Spleen (tissue), 11 donors: Measurements from ENCODE around the gene ETFRF1. TPM values are rescaled to one million over a fixed set of nuclear protein-coding genes. Genes with fewer than 3 reads are reported as not detected.

Source experiments
- DNase-seq: peaks from one replicate; pipeline ENCODE4 v3.0.0-alpha.2; 2020
- H3K27ac ChIP-seq, 8 donors: fragments of 200-600 bp; sonication (generic) in 7 of 8; 1 replicate in 4 of 8; 2 replicates in 4 of 8; pipeline versions ENCODE4 v1.5.0 to v1.8.0; 2016 to 2021; ENCODE audit warnings: inconsistent platforms in 4 of 8, mild to moderate bottlenecking in 4 of 8, moderate library complexity in 1 of 8
- H3K27me3 ChIP-seq, 7 donors: fragments of 200-600 bp; sonication (generic) in 6 of 7; replicated peaks in 1 of 7; 1 replicate in 4 of 7; 2 replicates in 3 of 7; pipeline versions ENCODE4 v1.5.0 to v1.8.0; 2016 to 2021; ENCODE audit warnings: inconsistent platforms in 3 of 7, mild to moderate bottlenecking in 1 of 7
- H3K36me3 ChIP-seq, 6 donors: fragments of 200-600 bp; sonication (generic) in 5 of 6; 1 replicate in 4 of 6; 2 replicates in 2 of 6; pipeline versions ENCODE4 v1.5.0 to v1.8.0; 2016 to 2021; ENCODE audit warnings: inconsistent platforms in 2 of 6
- H3K4me1 ChIP-seq, 6 donors: fragments of 200-600 bp; sonication (generic) in 5 of 6; 1 replicate in 3 of 6; 2 replicates in 3 of 6; pipeline versions ENCODE4 v1.5.0 to v1.8.0; 2016 to 2021; ENCODE audit warnings: inconsistent platforms in 3 of 6
- H3K4me3 ChIP-seq, 8 donors: fragments of 200-600 bp; sonication (generic) in 7 of 8; 1 replicate in 4 of 8; 2 replicates in 4 of 8; pipeline versions ENCODE4 v1.5.0 to v1.8.0; 2016 to 2021; ENCODE audit warnings: inconsistent platforms in 4 of 8, mild to moderate bottlenecking in 4 of 8, moderate library complexity in 2 of 8
- H3K9me3 ChIP-seq, 8 donors: fragments of 200-600 bp; sonication (generic) in 7 of 8; 1 replicate in 4 of 8; 2 replicates in 4 of 8; pipeline versions ENCODE4 v1.5.0 to v1.8.0; 2016 to 2021; ENCODE audit warnings: inconsistent platforms in 4 of 8
- POLR2A ChIP-seq, 3 donors: fragments of 450-650 bp; IDR thresholded peaks; one replicate each; pipeline ENCODE4 v1.5.1; 2017; ENCODE audit warnings: antibody characterized with exemption in 3 of 3, mild to moderate bottlenecking in 1 of 3
- POLR2AphosphoS5 ChIP-seq, 3 donors: sonication (generic); formaldehyde crosslinking; IDR thresholded peaks; one replicate each; pipeline ENCODE4 v1.5.1; 2017; ENCODE audit warnings: antibody characterized with exemption in 3 of 3
- WGBS, 5 donors: extraction: QIAGEN DNeasy Blood & Tissue Kit in 3 of 5; methylation state at CpG; one replicate each; pipeline versions ENCODE4 v1.1.5 to v1.1.7; 2013 to 2018; 5-methylcytosine and 5-hydroxymethylcytosine counted together
- intact Hi-C: fragments of 100-400 bp; cut with DNase I; formaldehyde crosslinking; loops from one replicate; pipeline ENCODE4 v1.15.0; 2023; ENCODE audit warnings: low total_unique reads
- polyA plus RNA-seq, 3 donors: library from polyadenylated mRNA; stranded (reverse); fragments of 200-250 nt; gene quantifications; one replicate each; pipeline ENCODE4 v1.2.1, GENCODE V29; 2013
- total RNA-seq, 7 donors: library from RNA; depleted of rRNA in 3 of 7; stranded (reverse); fragments of >200 nt in 3 of 7; fragmentation: NEBNext Ultra II Directional in 4 of 7; extraction: Animal tissue kit (Norgen Biotek cat#: 25700) in 4 of 7; gene quantifications; one replicate each; pipeline versions ENCODE4 v1.1.0 to v1.2.1, GENCODE V29; 2016 to 2021
- TF ChIP-seq, protein P1 (sequence below), 11 experiments: fragments of 200-600 bp in 7 of 11; fragments of 450-650 bp in 4 of 11; sonication (generic) in 4 of 11; IDR thresholded peaks in 8 of 11; conservative IDR thresholded peaks in 3 of 11; 1 replicate in 7 of 11; 2 replicates in 4 of 11; pipeline versions ENCODE4 v1.4.0 to v1.8.0; 2016 to 2021; ENCODE audit warnings: antibody characterized with exemption in 11 of 11, inconsistent platforms in 4 of 11, mild to moderate bottlenecking in 1 of 11
- donor health status: healthy with polysubstance abuse.
- donor health status: DM: no; HTN: no; CAD: no; lungs with moderate emphysema.
- donor health status: DM: no; HTN: no; CAD: no.
- donor health status: Bipolar disorder and iron deficiency.
- donor health status: healthy.
- donor health status: DM: no; HTN: no; CAD: no.
- donor health status: DM: yes; HTN: yes; CAD: no.

ETFRF1 gene
- total and polyA plus RNA-seq, 10 donors: 17.2 to 50.0 (median 23.9) TPM

- WGBS, 5 donors: 74 to 81% (median 75%) methylated on average over 5 of the region's 5 CpGs
- intact Hi-C loops: no loop called here
- Histone ChIP-seq H3K27ac (no peak overlapping the region), H3K4me3 (no peak overlapping the region), H3K4me1 (peaks cover 0 to 26% (median 11%) of the 10 kb centered on the region in 6 donors), H3K9me3 (no peaks in the 10 kb centered on the region), H3K27me3 (no peaks in the 10 kb centered on the region), H3K36me3 (no peaks in the 10 kb centered on the region)
- TF ChIP-seq POLR2A (IDR thresholded peaks at IDR 0.05) (no peak), POLR2AphosphoS5 (IDR thresholded peaks at IDR 0.05) (no peak)
- TF ChIP-seq, protein P1, sequence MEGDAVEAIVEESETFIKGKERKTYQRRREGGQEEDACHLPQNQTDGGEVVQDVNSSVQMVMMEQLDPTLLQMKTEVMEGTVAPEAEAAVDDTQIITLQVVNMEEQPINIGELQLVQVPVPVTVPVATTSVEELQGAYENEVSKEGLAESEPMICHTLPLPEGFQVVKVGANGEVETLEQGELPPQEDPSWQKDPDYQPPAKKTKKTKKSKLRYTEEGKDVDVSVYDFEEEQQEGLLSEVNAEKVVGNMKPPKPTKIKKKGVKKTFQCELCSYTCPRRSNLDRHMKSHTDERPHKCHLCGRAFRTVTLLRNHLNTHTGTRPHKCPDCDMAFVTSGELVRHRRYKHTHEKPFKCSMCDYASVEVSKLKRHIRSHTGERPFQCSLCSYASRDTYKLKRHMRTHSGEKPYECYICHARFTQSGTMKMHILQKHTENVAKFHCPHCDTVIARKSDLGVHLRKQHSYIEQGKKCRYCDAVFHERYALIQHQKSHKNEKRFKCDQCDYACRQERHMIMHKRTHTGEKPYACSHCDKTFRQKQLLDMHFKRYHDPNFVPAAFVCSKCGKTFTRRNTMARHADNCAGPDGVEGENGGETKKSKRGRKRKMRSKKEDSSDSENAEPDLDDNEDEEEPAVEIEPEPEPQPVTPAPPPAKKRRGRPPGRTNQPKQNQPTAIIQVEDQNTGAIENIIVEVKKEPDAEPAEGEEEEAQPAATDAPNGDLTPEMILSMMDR (IDR thresholded peaks at IDR 0.05 in 8 of 11, conservative IDR thresholded peaks at IDR 0.05 in 3 of 11): no peak
- DNase-seq: no peak
Observed at GRCh38 chr12:25152055-25152454, 43.0 kb upstream of the ETFRF1 start.

DNA sequence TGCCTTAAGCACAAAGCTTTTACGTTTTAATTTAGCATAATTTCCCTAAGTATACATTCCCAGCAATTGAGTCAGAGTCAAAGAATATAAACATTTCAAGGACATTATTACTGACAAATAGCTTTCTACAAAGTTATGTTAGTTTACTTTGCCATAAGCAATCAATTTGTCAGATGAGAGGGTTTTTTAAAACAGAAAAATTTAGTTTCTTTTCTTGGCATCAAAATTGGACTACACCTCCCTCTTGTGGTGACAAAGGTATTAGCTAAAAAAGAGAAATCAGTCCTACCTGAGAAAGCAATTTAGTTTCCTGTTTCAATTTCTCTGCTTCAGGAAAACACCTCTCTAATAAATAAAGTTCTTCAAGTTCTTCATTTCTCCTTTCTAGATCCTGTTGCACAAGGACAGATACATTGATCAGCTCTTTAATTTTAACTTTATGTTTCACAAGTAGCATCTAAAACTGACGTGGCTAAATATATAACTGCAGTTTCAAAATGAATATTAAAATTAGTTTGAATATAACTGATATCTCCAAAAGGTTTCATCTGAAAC, 39.9 kb upstream of the ETFRF1 start:
- peaks cover 0 to 32% (median 11%) of the 10 kb centered on the region in 6 donors for H3K4me1 ChIP-seq
- H3K27me3 ChIP-seq: no peaks in the 10 kb centered on the region
- H3K4me3 ChIP-seq: peak overlapping the region in 1 of 8 donors; percentile 19
- WGBS, 5 donors: 60 to 67% (median 65%) methylated on average over 2 of the region's 2 CpGs
- no peak for DNase-seq
- H3K27ac ChIP-seq: peak overlapping the region in 5 of 8 donors; percentile 12 to 50 (median 40)
- no peaks in the 10 kb centered on the region for H3K9me3 ChIP-seq
- intact Hi-C loops: no loop called here
- no peaks in the 10 kb centered on the region for H3K36me3 ChIP-seq
- TF ChIP-seq, protein P1 (IDR thresholded peaks at IDR 0.05 in 8 of 11, conservative IDR thresholded peaks at IDR 0.05 in 3 of 11): peak; percentile 33 to 74 (median 66)
- no peak for TF ChIP-seq POLR2A (IDR thresholded peaks at IDR 0.05)
- TF ChIP-seq POLR2AphosphoS5 (IDR thresholded peaks at IDR 0.05): no peak

GRCh38 chr12:25156061-25156460, 39.0 kb upstream of the ETFRF1 start:
- DNase-seq: no peak
- Histone ChIP-seq H3K36me3 (no peaks in the 10 kb centered on the region), H3K27ac (peak overlapping the region in 1 of 8 donors; percentile 40), H3K9me3 (no peaks in the 10 kb centered on the region), H3K4me1 (peaks cover 0 to 32% (median 11%) of the 10 kb centered on the region in 6 donors), H3K4me3 (no peak overlapping the region), H3K27me3 (no peaks in the 10 kb centered on the region)
- intact Hi-C loops: no loop called here
- no peak for TF ChIP-seq POLR2A (IDR thresholded peaks at IDR 0.05)
- no peak for TF ChIP-seq POLR2AphosphoS5 (IDR thresholded peaks at IDR 0.05)
- TF ChIP-seq, protein P1 (IDR thresholded peaks at IDR 0.05 in 8 of 11, conservative IDR thresholded peaks at IDR 0.05 in 3 of 11): no peak
- 83 to 92% (median 87%) methylated on average over 4 of the region's 4 CpGs for WGBS, 5 donors

GRCh38 chr12:25162866-25163265, 32.2 kb upstream of the ETFRF1 start:
- Histone ChIP-seq H3K36me3 (no peaks in the 10 kb centered on the region), H3K9me3 (no peaks in the 10 kb centered on the region), H3K27me3 (no peaks in the 10 kb centered on the region), H3K4me1 (no peaks in the 10 kb centered on the region), H3K27ac (no peak overlapping the region), H3K4me3 (no peak overlapping the region)
- no peak for TF ChIP-seq POLR2AphosphoS5 (IDR thresholded peaks at IDR 0.05)
- TF ChIP-seq, protein P1 (IDR thresholded peaks at IDR 0.05 in 8 of 11, conservative IDR thresholded peaks at IDR 0.05 in 3 of 11): no peak
- TF ChIP-seq POLR2A (IDR thresholded peaks at IDR 0.05): no peak
- no peak for DNase-seq
- WGBS, 5 donors: 87 to 96% (median 92%) methylated on average over 6 of the region's 6 CpGs
- intact Hi-C loops: no loop called here
